ENCODE data around the gene MAP2K5. TPM values are rescaled to one million over a fixed set of nuclear protein-coding genes. Genes with fewer than 3 reads are reported as not detected.

MAP2K5 gene
- total RNA-seq, 2 donors from 2014 or later, result 14.5 to 24.7 TPM

DNA sequence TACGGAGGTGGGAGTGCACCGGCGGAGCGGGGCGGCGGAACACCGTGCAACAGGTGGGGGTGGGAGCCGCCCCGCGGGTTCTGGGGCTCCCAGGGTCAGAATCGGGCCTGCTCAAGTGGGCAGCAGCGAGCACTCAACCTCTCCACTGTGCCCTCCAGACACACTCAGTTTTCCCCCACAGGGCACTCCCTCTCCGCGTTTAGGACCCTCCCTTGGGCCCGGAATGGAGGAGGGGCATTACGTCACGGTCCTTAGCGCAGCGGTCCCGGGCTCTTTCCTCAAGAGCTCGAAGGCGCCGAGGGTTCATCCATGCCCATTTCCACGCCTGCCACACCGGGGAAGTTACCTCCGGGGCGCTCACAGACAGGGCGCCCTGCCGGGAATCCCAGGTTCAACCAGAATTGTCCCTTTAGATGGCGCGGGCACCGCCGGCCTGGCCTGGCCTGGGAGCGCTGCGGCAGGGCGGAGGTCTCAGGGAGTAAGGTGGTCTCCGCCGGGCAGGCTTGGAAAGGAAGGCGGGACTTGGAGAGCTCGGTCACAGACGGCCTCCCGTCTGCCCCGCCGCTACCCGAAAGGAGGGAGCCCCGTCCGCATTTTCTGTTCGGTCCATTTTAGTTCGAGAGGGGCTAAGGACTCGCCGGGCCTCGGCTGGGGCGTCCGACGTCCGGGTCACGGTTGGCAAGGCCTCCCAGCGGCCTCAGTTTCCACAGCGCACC lies 292.2 kb downstream of the MAP2K5 start:
- peaks cover 35 to 46% of the 10 kb centered on the region in 2 donors for H3K27me3 Mint-ChIP-seq
- no peak overlapping the region for H3K27ac Mint-ChIP-seq
- H3K4me3 Mint-ChIP-seq, result peak overlapping the region; percentile 80
- H3K4me1 Mint-ChIP-seq (ENCODE audit: low read depth in 2 of 2), result peaks cover 23 to 40% of the 10 kb centered on the region in 2 donors
- no peaks in the 10 kb centered on the region for H3K9me3 Mint-ChIP-seq
- H3K36me3 Mint-ChIP-seq, result no peaks in the 10 kb centered on the region
- DNase-seq (ENCODE audit: low spot score) (peak; percentile 55), ATAC-seq (no peak)

DNA sequence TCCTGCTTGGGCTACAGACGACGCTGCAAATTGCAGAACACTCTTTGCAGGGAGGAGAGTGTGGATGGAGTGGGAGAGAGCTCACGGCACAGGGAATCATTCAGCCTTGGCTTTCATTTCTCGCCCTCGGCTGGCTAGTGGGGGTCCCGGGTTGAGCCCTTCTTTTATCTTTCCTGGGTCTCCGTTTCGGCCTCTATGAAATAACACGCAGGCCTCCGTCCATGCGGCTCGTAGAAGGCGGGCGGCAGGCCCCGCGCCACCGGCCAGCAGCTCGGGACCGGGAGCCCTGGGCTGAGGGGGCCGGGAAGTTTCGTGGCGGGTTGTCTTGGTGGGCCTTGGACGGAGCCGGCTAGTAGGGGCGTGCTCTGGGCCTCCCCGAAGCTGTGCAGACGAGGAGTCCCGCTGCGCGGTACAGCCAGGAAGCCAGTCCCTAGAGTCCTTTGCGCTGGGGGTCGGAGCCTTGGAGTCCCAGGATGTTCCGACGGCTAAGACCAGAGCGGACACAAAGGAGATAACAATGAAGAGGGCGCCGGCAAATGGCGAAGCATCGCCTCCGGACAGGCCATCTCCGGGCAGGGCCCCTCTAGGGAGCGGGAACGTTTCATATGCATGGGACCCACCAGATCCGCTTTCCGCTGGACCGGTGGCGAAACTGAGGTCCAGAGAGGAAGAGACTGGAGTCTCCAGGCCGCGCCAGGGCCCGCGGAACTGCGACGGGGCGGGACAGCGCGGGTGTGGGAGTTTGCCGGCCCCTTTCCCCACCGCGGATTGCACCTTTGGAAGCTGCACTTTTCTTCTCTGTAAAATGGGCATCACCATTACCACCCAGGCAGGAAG lies 293.0 kb downstream of the MAP2K5 start:
- Mint-ChIP-seq H3K27ac (no peak overlapping the region), H3K36me3 (no peaks in the 10 kb centered on the region), H3K27me3 (peaks cover 33 to 40% of the 10 kb centered on the region in 2 donors), H3K9me3 (no peaks in the 10 kb centered on the region), H3K4me3 (peak overlapping the region; percentile 80), H3K4me1 (ENCODE audit: low read depth in 2 of 2) (peaks cover 28 to 44% of the 10 kb centered on the region in 2 donors)
- DNase-seq (ENCODE audit: low spot score), result no peak
- no peak for ATAC-seq

DNA sequence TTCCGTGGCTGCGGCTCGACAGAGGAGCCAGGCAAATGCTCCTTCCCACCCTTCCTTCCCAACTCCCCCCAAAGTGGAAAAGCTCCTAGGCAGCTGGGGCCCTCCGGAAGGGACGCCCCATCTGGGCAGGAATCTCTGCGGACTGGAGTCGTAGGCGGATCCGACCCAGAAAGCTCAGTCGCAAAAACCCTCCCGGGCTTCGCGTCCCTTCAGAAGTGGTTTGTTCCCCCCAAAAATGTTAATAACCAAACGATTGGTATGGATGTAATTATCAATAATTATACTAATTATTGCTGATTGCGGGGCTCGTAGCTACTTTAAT lies 293.6 kb downstream of the MAP2K5 start:
- DNase-seq (ENCODE audit: low spot score) (no peak), ATAC-seq (no peak)
- peak overlapping the region; percentile 80 for H3K4me3 Mint-ChIP-seq
- no peaks in the 10 kb centered on the region for H3K9me3 Mint-ChIP-seq
- peaks cover 27 to 34% of the 10 kb centered on the region in 2 donors for H3K27me3 Mint-ChIP-seq
- H3K36me3 Mint-ChIP-seq, result no peaks in the 10 kb centered on the region
- H3K4me1 Mint-ChIP-seq (ENCODE audit: low read depth in 2 of 2), result peaks cover 30 to 48% of the 10 kb centered on the region in 2 donors
- peak overlapping the region in 1 of 2 donors; percentile 50 for H3K27ac Mint-ChIP-seq

DNA sequence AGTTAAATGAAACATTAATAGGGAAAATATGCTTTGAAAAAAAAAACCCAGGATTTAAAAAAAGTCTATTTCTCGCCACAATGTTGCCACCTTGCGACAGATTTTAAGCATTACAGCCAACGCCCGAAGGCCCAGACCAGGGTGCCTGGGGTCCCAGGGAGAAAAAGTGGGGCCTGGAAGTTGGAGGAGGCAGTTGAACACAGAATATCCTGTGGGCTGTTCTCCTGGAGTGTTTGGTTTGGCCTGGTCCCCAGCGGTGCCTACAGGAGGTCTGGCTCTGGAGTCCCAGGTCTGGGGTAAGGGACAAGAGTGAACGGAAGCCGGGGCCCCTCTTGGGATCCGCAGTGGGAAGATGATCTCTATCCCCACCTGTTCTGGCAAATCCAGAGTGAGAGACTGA lies 294.0 kb downstream of the MAP2K5 start:
- peak overlapping the region in 1 of 2 donors; percentile 50 for H3K27ac Mint-ChIP-seq
- ATAC-seq (no peak), DNase-seq (ENCODE audit: low spot score) (no peak)
- H3K36me3 Mint-ChIP-seq, result no peaks in the 10 kb centered on the region
- H3K4me3 Mint-ChIP-seq, result peak overlapping the region; percentile 80
- H3K4me1 Mint-ChIP-seq (ENCODE audit: low read depth in 2 of 2), result peaks cover 34 to 52% of the 10 kb centered on the region in 2 donors
- peaks cover 23 to 30% of the 10 kb centered on the region in 2 donors for H3K27me3 Mint-ChIP-seq
- no peaks in the 10 kb centered on the region for H3K9me3 Mint-ChIP-seq

DNA sequence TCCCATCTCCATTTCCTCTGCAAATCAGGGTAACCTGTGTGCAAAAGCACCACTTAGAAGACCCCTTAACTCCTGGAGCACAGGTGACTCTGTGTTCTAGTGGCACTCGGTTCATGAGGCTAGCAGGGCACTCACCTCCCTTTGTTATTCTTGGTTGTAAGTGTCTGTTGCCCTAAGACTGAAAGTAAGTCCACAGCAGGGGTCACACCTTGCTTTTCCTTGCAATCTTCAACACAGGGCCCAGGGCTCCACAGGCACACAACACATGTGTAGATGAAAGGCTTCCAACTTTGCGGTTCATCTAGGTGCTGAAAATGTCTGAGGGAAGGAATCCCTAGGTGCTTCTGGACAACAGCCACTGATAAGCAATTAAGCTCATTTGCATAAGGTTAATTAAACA lies 294.5 kb downstream of the MAP2K5 start:
- no peaks in the 10 kb centered on the region for H3K9me3 Mint-ChIP-seq
- no peak overlapping the region for H3K4me3 Mint-ChIP-seq
- peaks cover 35 to 52% of the 10 kb centered on the region in 2 donors for H3K4me1 Mint-ChIP-seq (ENCODE audit: low read depth in 2 of 2)
- DNase-seq (ENCODE audit: low spot score), result no peak
- no peak for ATAC-seq
- H3K27me3 Mint-ChIP-seq, result peaks cover 21 to 26% of the 10 kb centered on the region in 2 donors
- H3K27ac Mint-ChIP-seq, result no peak overlapping the region
- no peaks in the 10 kb centered on the region for H3K36me3 Mint-ChIP-seq

DNA sequence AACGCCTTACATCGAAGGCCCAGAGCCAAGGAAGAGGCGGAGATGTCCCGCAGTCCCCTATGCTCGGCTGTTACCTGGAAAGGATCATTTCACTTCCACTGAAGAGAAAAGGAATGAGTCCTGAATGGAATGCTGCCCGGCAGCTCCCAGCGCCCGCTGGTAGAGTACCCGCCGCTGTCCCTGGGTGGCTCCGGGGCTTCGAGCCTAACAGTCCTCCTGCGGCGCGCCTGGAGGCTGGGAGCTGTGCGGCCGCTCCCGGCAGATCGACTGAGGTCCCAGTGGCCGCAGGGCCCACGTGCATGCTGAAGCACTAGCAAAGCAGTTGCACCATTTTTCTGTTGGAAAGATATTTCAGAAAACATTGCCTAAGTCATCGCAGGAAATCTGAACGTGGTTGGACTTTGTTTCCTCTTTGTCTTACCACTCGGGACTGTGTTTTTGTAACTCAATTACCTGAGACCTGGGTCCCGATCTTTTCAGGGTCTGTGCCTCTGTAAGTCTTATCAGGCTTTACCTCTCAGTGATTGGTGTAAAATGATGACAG lies 296.4 kb downstream of the MAP2K5 start:
- Mint-ChIP-seq H3K4me1 (ENCODE audit: low read depth in 2 of 2) (peaks cover 27 to 41% of the 10 kb centered on the region in 2 donors), H3K36me3 (no peaks in the 10 kb centered on the region), H3K27me3 (peaks cover 12 to 14% of the 10 kb centered on the region in 2 donors), H3K4me3 (peak overlapping the region; percentile 91), H3K9me3 (no peaks in the 10 kb centered on the region), H3K27ac (peak overlapping the region; percentile 94 to 99)
- ATAC-seq, result no peak
- no peak for DNase-seq (ENCODE audit: low spot score)

DNA sequence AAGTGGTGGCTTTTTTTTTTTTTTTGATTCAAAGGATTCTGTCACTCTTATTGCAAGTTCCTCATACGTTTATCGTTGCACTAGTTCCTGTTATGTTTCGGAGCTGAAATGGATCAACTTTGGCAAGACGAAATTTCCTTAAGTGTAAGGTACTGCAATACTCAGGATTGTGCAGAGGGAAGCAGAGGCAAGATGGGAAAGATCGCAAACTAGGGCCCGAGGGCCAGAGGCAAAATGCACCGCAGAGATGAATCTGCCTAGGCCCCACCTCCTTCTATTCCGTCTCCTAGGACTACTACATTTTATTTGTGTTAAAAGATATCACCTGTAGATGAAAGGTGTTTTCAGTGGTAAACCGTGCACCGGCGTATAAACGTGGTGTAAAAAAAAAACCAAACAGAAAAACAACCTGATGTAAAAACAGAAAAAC lies 297.0 kb downstream of the MAP2K5 start:
- no peak for DNase-seq (ENCODE audit: low spot score)
- Mint-ChIP-seq H3K36me3 (no peaks in the 10 kb centered on the region), H3K4me1 (ENCODE audit: low read depth in 2 of 2) (peaks cover 22 to 35% of the 10 kb centered on the region in 2 donors), H3K9me3 (no peaks in the 10 kb centered on the region), H3K4me3 (peak overlapping the region; percentile 91), H3K27me3 (peaks cover 7 to 8% of the 10 kb centered on the region in 2 donors), H3K27ac (peak overlapping the region; percentile 94 to 99)
- peak; percentile 13 to 19 for ATAC-seq

DNA sequence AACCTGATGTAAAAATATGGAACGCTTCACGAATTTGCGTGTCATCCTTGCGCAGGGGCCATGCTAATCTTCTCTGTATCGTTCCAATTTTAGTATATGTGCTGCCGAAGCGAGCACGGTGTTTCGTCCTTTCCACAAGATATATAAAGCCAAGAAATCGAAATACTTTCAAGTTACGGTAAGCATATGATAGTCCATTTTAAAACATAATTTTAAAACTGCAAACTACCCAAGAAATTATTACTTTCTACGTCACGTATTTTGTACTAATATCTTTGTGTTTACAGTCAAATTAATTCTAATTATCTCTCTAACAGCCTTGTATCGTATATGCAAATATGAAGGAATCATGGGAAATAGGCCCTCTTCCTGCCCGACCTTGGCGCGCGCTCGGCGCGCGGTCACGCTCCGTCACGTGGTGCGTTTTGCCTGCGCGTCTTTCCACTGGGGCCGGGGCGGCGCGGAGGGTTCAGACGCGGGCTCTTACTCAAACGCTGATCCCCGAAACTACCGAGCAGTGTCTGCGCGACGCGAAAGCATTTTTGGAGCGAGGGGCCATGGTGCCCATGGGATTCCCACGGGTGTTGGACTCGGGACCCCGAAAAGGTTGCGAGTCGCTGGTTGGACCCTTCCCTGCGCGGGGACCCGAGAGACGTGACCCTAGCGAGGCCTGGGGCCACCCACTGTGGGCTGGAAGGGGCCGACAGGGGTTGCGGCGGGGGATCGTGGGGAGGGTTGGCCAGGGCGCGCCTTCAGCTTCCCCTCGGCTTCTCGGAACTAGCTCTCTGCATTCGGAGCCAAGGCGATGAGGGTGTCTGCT lies 297.6 kb downstream of the MAP2K5 start, which contains the start of gene RNU6-1:
Gene RNU6-1 (minus strand): TSS at position 117 of the 820 bp plus-strand sequence.
- peaks cover 21 to 28% of the 10 kb centered on the region in 2 donors for H3K4me1 Mint-ChIP-seq (ENCODE audit: low read depth in 2 of 2)
- peak within 1 kb of the TSS; percentile 94 to 99 for H3K27ac Mint-ChIP-seq
- peaks cover 2 to 5% of the 10 kb centered on the region in 2 donors for H3K27me3 Mint-ChIP-seq
- H3K4me3 Mint-ChIP-seq, result peak within 1 kb of the TSS; percentile 91
- DNase-seq (ENCODE audit: low spot score) (peak; percentile 95), ATAC-seq (peak; percentile 96)
- no peaks in the 10 kb centered on the region for H3K9me3 Mint-ChIP-seq
- no peaks in the 10 kb centered on the region for H3K36me3 Mint-ChIP-seq

DNA sequence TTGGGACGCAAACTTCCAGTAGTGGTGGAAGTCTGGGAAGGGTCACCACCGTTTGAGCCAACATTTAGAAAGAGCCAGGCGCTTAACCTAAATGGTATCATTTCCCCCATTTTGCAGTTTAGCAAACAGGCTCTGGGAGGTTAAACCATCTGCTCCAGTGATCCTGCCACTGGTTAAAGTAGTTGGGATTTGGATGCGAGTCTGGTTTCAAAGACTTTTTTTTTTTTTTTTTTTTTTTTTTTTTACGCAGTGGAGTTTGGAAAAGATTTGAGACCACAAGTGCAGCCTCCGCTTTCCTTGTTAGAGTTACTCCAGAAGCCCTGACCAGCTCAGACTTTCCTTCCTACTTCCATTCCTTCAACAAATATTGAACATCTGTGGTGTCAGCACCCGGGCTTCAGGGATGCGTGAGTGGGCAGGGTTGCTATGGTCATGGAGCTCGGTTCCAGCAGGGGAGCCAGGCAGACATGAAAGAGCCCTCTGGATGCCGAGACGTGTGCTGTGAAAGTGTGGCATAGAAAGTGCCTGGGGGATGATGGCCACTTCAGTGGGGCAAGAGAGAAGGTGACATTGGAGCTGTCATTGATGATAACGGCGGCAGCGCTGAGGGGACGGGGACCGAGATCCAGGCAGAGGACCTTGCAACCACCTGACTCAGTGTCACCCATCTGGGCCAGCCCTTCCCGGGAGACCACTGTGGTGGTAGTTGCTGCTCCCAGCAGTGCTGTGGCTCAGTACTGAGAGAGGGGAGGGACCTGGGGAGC lies 298.4 kb downstream of the MAP2K5 start:
- H3K9me3 Mint-ChIP-seq, result no peaks in the 10 kb centered on the region
- DNase-seq (ENCODE audit: low spot score) (peak; percentile 53), ATAC-seq (no peak)
- H3K4me3 Mint-ChIP-seq, result peak overlapping the region; percentile 91
- H3K4me1 Mint-ChIP-seq (ENCODE audit: low read depth in 2 of 2), result peaks cover 19 to 24% of the 10 kb centered on the region in 2 donors
- H3K27ac Mint-ChIP-seq, result peak overlapping the region; percentile 94 to 99
- no peaks in the 10 kb centered on the region for H3K36me3 Mint-ChIP-seq
- peaks cover 0 to 5% of the 10 kb centered on the region in 2 donors for H3K27me3 Mint-ChIP-seq

DNA sequence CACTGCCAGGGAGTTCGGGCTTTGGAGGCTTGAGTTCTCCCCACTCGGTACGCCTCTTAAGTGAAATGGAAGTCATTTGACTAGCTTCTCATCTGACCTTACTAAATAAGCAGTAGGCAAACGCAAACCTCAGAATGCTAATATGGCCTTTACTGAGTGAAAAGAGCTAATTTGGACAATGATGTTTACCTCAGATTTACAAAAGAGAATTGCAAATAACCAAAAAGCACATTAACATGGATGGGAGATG lies 298.9 kb downstream of the MAP2K5 start:
- H3K4me1 Mint-ChIP-seq (ENCODE audit: low read depth in 2 of 2), result peaks cover 19 to 20% of the 10 kb centered on the region in 2 donors
- H3K9me3 Mint-ChIP-seq, result no peaks in the 10 kb centered on the region
- no peak for DNase-seq (ENCODE audit: low spot score)
- peak overlapping the region; percentile 91 for H3K4me3 Mint-ChIP-seq
- peaks cover 0 to 5% of the 10 kb centered on the region in 2 donors for H3K27me3 Mint-ChIP-seq
- ATAC-seq, result no peak
- peak overlapping the region; percentile 94 to 99 for H3K27ac Mint-ChIP-seq
- no peaks in the 10 kb centered on the region for H3K36me3 Mint-ChIP-seq

DNA sequence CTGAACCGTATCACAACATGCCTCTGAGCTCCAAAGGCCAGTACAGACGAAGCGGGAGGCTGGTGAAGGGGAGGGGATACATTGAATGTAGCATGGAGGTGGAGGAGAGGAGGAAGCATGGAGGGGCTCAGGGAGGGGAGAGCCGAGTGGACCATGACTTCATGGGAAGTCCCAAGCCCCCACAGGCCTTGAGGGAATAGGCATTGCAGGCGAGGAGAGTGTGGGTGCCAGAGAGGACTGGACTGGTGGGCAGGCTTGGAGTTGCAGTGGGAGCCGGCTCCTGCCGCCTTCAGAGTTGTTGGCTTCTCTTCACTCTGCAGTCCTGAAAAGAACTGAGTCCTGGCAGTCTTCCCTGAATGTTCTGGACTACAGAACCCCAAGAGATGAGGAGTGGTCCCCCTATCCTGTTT lies 300.6 kb downstream of the MAP2K5 start:
- Mint-ChIP-seq H3K36me3 (no peaks in the 10 kb centered on the region), H3K4me3 (no peak overlapping the region), H3K4me1 (ENCODE audit: low read depth in 2 of 2) (peaks cover 17% of the 10 kb centered on the region in 2 donors), H3K9me3 (no peaks in the 10 kb centered on the region), H3K27ac (no peak overlapping the region), H3K27me3 (peaks cover 6 to 8% of the 10 kb centered on the region in 2 donors)
- ATAC-seq (no peak), DNase-seq (ENCODE audit: low spot score) (no peak)

DNA sequence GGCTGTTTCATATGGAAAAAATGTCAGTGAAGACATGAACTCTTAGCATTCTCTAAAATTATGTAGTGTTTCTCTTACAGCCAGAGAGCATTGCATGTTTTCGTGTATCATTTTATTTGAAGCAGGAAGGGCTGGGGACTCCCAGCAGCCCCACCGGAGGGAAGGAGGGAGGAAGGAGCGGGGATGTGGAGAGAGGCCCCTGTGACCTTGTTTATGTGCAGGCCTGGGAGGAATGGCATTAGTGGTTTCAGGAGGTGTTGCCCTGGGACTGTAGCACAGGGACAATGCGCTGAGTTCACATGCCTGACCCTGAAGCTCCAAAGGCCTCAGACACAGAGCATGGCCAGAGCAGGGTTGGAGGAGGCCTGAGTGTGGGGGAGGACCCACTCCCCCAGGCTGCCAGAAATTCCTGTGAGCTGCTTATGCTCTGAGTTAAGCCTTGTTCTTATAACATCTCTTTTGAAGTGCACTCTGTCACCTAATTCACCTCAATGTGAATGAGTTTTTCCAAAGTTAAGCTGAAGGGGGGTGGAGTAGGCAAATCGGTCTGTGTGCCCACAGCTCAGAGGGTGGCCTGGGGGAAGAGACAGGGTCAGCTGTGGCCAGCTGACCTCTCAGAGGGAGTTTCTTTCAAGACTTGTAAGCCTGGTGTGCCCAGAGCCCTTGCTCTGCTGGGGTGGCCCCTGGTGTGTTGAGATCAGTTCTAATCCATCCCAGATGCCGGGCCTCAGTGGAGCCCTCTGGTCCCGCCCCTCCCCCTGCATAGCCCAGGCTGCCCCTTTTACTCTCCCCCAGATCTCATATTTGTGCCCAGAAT lies 301.3 kb downstream of the MAP2K5 start:
- H3K4me1 Mint-ChIP-seq (ENCODE audit: low read depth in 2 of 2), result peaks cover 17% of the 10 kb centered on the region in 2 donors
- DNase-seq (ENCODE audit: low spot score), result no peak
- no peaks in the 10 kb centered on the region for H3K9me3 Mint-ChIP-seq
- no peak overlapping the region for H3K27ac Mint-ChIP-seq
- no peaks in the 10 kb centered on the region for H3K36me3 Mint-ChIP-seq
- no peak for ATAC-seq
- H3K27me3 Mint-ChIP-seq, result peaks cover 10 to 15% of the 10 kb centered on the region in 2 donors
- no peak overlapping the region for H3K4me3 Mint-ChIP-seq
